ENCODE results near the gene MVB12B. TPM values are rescaled to one million over a fixed set of nuclear protein-coding genes. Genes with fewer than 3 reads are reported as not detected.

The MVB12B gene
- total RNA-seq, 1 experiment from 2014 or later, result 5.7 TPM

- no peak for TF ChIP-seq CTCF (IDR thresholded peaks at IDR 0.05)
Observed at GRCh38 chr9:126506361-126507317, 180.0 kb downstream of the MVB12B start (continued).

GRCh38 chr9:126507318-126508109 is 180.9 kb downstream of the MVB12B start:
- no peaks in the 10 kb centered on the region for H3K36me3 Mint-ChIP-seq
- H3K4me1 Mint-ChIP-seq, result no peaks in the 10 kb centered on the region
- no peak for ATAC-seq
- DNase-seq (ENCODE audit: low spot score), result no peak
- ChIA-PET CTCF (interaction anchor here (0.5 to 17.5 kb wide), 12 partner anchors 7 to 274 kb away, joined by 3 to 296 read pairs (median 4); no protein-coding TSS in a partner anchor), POLR2A (interaction anchor here (1.4 kb wide), 1 partner anchor 51 kb away, joined by 4 read pairs; no protein-coding TSS in a partner anchor)
- H3K27me3 Mint-ChIP-seq (ENCODE audit: low read depth), result no peaks in the 10 kb centered on the region
- H3K27ac Mint-ChIP-seq, result no peak overlapping the region; the same call in 1 of the 2 replicates
- H3K4me3 Mint-ChIP-seq, result no peak overlapping the region
- H3K9me3 Mint-ChIP-seq, result no peaks in the 10 kb centered on the region
- TF ChIP-seq NFATC4 (CRISPR knock-in tag; IDR thresholded peaks at IDR 0.05), result no peak
- no peak for TF ChIP-seq MXD4 (CRISPR knock-in tag; IDR thresholded peaks at IDR 0.05; ENCODE audit: borderline replicate concordance)
- TF ChIP-seq NR1H2 (CRISPR knock-in tag; IDR thresholded peaks at IDR 0.05), result no peak
- TF ChIP-seq ZNF425 (CRISPR knock-in tag; conservative IDR thresholded peaks at IDR 0.05), result no peak
- no peak for TF ChIP-seq PREB (CRISPR knock-in tag; IDR thresholded peaks at IDR 0.05; ENCODE audit: borderline replicate concordance)
- TF ChIP-seq ZNF281 (CRISPR knock-in tag; IDR thresholded peaks at IDR 0.05), result no peak
- no peak for TF ChIP-seq FOXK1 (CRISPR knock-in tag; IDR thresholded peaks at IDR 0.05)
- no peak for TF ChIP-seq SP1 (CRISPR knock-in tag; conservative IDR thresholded peaks at IDR 0.05)
- no peak for TF ChIP-seq TP53 (CRISPR knock-in tag; IDR thresholded peaks at IDR 0.05)
- no peak for TF ChIP-seq JUN (CRISPR knock-in tag; IDR thresholded peaks at IDR 0.05)

GRCh38 chr9:126508171-126508591 is 181.6 kb downstream of the MVB12B start:
- no peak overlapping the region for H3K27ac Mint-ChIP-seq
- peaks cover 2% of the 10 kb centered on the region for H3K4me1 Mint-ChIP-seq
- ATAC-seq, result no peak
- ChIA-PET CTCF (interaction anchor here (1.1 to 17.5 kb wide), 8 partner anchors 8 to 274 kb away, joined by 3 to 296 read pairs (median 8); no protein-coding TSS in a partner anchor), POLR2A (interaction anchor here (1.4 kb wide), 1 partner anchor 50 kb away, joined by 4 read pairs; no protein-coding TSS in a partner anchor)
- DNase-seq (ENCODE audit: low spot score), result no peak
- no peaks in the 10 kb centered on the region for H3K27me3 Mint-ChIP-seq (ENCODE audit: low read depth)
- H3K4me3 Mint-ChIP-seq, result no peak overlapping the region
- H3K9me3 Mint-ChIP-seq, result no peaks in the 10 kb centered on the region
- H3K36me3 Mint-ChIP-seq, result no peaks in the 10 kb centered on the region
- TF ChIP-seq NR2C2 (CRISPR knock-in tag; IDR thresholded peaks at IDR 0.05) (no peak), PRDM15 (CRISPR knock-in tag; IDR thresholded peaks at IDR 0.05) (no peak), RELA (CRISPR knock-in tag; IDR thresholded peaks at IDR 0.05; ENCODE audit: borderline replicate concordance) (no peak), PREB (CRISPR knock-in tag; IDR thresholded peaks at IDR 0.05; ENCODE audit: borderline replicate concordance) (no peak)

Measured in WTC11 (cell line).